Endothelial cell of umbilical vein (primary cell): ENCODE data around the gene TET1. TPM values are rescaled to one million over a fixed set of nuclear protein-coding genes. Genes with fewer than 3 reads are reported as not detected.
"Not testable (repeated sequence)": the region's sequence is repeated elsewhere in the genome, so short reads cannot be mapped to it uniquely, and the experiment has no call there.

Experiments used
- BruUV-seq: library from RNA; stranded (reverse); fragments of 400-500 nt; replicated peaks from 2 replicates; lab custom pipeline; 2021; lab: Mats Ljungman, UMichigan
- CTCF ChIA-PET: fragments of 300-600, 350-600 bp; sonication (Branson Sonifier 250); formaldehyde crosslinking; loops from one replicate; lab custom pipeline; 2021; ENCODE audit warnings: antibody characterized with exemption, inconsistent platforms; lab: Charles Lee
- POLR2A ChIA-PET: fragments of 300-600, 350-600 bp; sonication (Branson Sonifier 250); formaldehyde crosslinking; loops from one replicate; lab custom pipeline; 2021; ENCODE audit warnings: antibody characterized with exemption, inconsistent platforms; lab: Charles Lee
- DNase-seq: peaks from one replicate; pipeline ENCODE4 v3.0.0-alpha.2; 2011; ENCODE audit warnings: low read depth, low spot score
- FAIRE-seq: peaks from 2 replicates; lab custom pipeline; 2011; peaks lifted over from hg19 to GRCh38; lab: Jason Lieb, UNC
- H2AFZ ChIP-seq: 2 replicates; pipeline ENCODE4 v1.6.0; 2012; ENCODE audit warnings: low read depth, low read length, control low read depth, inconsistent platforms
- H3K27ac ChIP-seq: 2 replicates; pipeline ENCODE4 v1.5.1; 2011; ENCODE audit warnings: low read depth, mild to moderate bottlenecking, control low read depth, low read length, moderate library complexity; ENCODE audit not compliant: insufficient read depth
- H3K27me3 ChIP-seq, 2 experiments: 2 replicates each; pipeline versions ENCODE4 v1.6.0 to v1.6.1; 2011; ENCODE audit warnings: low read length in 2 of 2, mixed read lengths in 1 of 2; ENCODE audit not compliant: control insufficient read depth in 2 of 2, insufficient read depth in 2 of 2
- H3K36me3 ChIP-seq, 2 experiments: 2 replicates in 1 of 2; 3 replicates in 1 of 2; pipeline ENCODE4 v1.5.1; 2011; ENCODE audit warnings: low read length in 2 of 2, mild to moderate bottlenecking in 1 of 2, moderate library complexity in 1 of 2; ENCODE audit not compliant: control insufficient read depth in 2 of 2, insufficient read depth in 2 of 2; ENCODE audit errors: extremely low read depth in 1 of 2
- H3K4me1 ChIP-seq: 3 replicates; pipeline ENCODE4 v1.5.1; 2011; ENCODE audit warnings: mild to moderate bottlenecking, low read length; ENCODE audit not compliant: control insufficient read depth, insufficient read depth; ENCODE audit errors: extremely low read depth
- H3K4me2 ChIP-seq: 2 replicates; pipeline ENCODE4 v1.6.1; 2011; ENCODE audit warnings: low read length, control low read depth, mixed read lengths; ENCODE audit not compliant: insufficient read depth
- H3K4me3 ChIP-seq, 3 experiments: fragments of 200-600 bp in 1 of 3; sonication (generic), shearing (Covaris generic) in 1 of 3; replicated peaks in 1 of 3; 2 replicates each; pipeline ENCODE4 v1.5.1; 2011 to 2016; ENCODE audit warnings: control low read depth in 3 of 3, low read length in 3 of 3, mild to moderate bottlenecking in 2 of 3, inconsistent platforms in 1 of 3, low read depth in 1 of 3, moderate library complexity in 1 of 3; ENCODE audit not compliant: insufficient read depth in 1 of 3
- H3K79me2 ChIP-seq: 2 replicates; pipeline ENCODE4 v1.6.0; 2012; ENCODE audit warnings: low read length, inconsistent platforms; ENCODE audit not compliant: control insufficient read depth, insufficient read depth
- H3K9ac ChIP-seq: replicated peaks from 2 replicates; pipeline ENCODE3; 2011; ENCODE audit warnings: low read length, control low read depth; ENCODE audit not compliant: insufficient read depth; ENCODE audit errors: extremely low read depth
- H3K9me1 ChIP-seq: replicated peaks from 3 replicates; pipeline ENCODE4 v1.6.0; 2011; ENCODE audit warnings: mild to moderate bottlenecking, low read length; ENCODE audit not compliant: control insufficient read depth, insufficient read depth; ENCODE audit errors: extremely low read depth
- H3K9me3 ChIP-seq: replicated peaks from 2 replicates; pipeline ENCODE4 v1.5.1; 2012; ENCODE audit warnings: low read length, inconsistent platforms; ENCODE audit not compliant: control insufficient read depth, insufficient read depth
- H4K20me1 ChIP-seq: replicated peaks from 2 replicates; pipeline ENCODE3; 2011; ENCODE audit warnings: mild to moderate bottlenecking, low read length; ENCODE audit not compliant: control insufficient read depth, insufficient read depth; ENCODE audit errors: extremely low read depth
- EZH2 ChIP-seq: IDR thresholded peaks from 2 replicates; pipeline ENCODE4 v1.6.1; 2012; ENCODE audit warnings: borderline replicate concordance, low read depth, mild to moderate bottlenecking, moderate library complexity, low read length, inconsistent platforms; ENCODE audit not compliant: severe bottlenecking
- FOS ChIP-seq: IDR thresholded peaks from 2 replicates; pipeline ENCODE4 v1.6.1; 2011; ENCODE audit warnings: mild to moderate bottlenecking, low read length, moderate library complexity, borderline replicate concordance; ENCODE audit not compliant: insufficient read depth
- GATA2 ChIP-seq: IDR thresholded peaks from 2 replicates; pipeline ENCODE4 v1.7.0; 2011; ENCODE audit warnings: low read depth, mild to moderate bottlenecking, moderate library complexity, mixed read lengths, low read length; ENCODE audit not compliant: insufficient read length, insufficient read depth
- JUN ChIP-seq: IDR thresholded peaks from 2 replicates; pipeline ENCODE4 v1.6.1; 2011; ENCODE audit warnings: borderline replicate concordance, low read depth; ENCODE audit not compliant: insufficient read length, insufficient read depth
- MYC ChIP-seq: IDR thresholded peaks from one replicate; pipeline ENCODE4 v1.6.1; 2011; ENCODE audit warnings: mild to moderate bottlenecking, low read depth, low read length
- POLR2A ChIP-seq: IDR thresholded peaks from 2 replicates; pipeline ENCODE4 v1.6.1; 2012; ENCODE audit warnings: low read depth, mild to moderate bottlenecking, control low read depth, low read length
- POLR2AphosphoS5 ChIP-seq: IDR thresholded peaks from 2 replicates; pipeline ENCODE4 v1.6.1; 2012; ENCODE audit warnings: low read depth, mild to moderate bottlenecking, control low read depth, low read length, moderate library complexity; ENCODE audit not compliant: insufficient read depth
- dilution Hi-C: fragments of 300-500 bp; cut with MboI; formaldehyde crosslinking; loops from one replicate; pipeline ENCODE4 v1.15.0; 2019; ENCODE audit warnings: low sequenced_read_pairs; ENCODE audit not compliant: extremely low pct_ligation_motif_present
- intact Hi-C: fragments of 100-400 bp; cut with micrococcal nuclease; formaldehyde crosslinking; loops from one replicate; pipeline ENCODE4 v1.10.0; 2022
- polyA plus RNA-seq, 4 experiments: library from polyadenylated mRNA; depleted of rRNA in 3 of 4; stranded (reverse) in 3 of 4; unstranded in 1 of 4; fragments of >200 nt; gene quantifications; 2 replicates each; pipeline versions ENCODE4 v1.2.1 to v1.2.3, GENCODE V29; 2011 to 2012; ENCODE audit warnings: missing spikeins in 1 of 4
- total RNA-seq: library from RNA; stranded (reverse); gene quantifications from 2 replicates; pipeline ENCODE4 v1.2.3, GENCODE V29; 2021
- TF ChIP-seq, protein P1 (sequence below): IDR thresholded peaks from 2 replicates; pipeline ENCODE4 v1.6.1; 2011; ENCODE audit not compliant: insufficient read depth, insufficient read length
- TF ChIP-seq, protein P2 (sequence below), 2 donors: IDR thresholded peaks; 1 replicate in 1 of 2; 2 replicates in 1 of 2; pipeline ENCODE4 v1.5.1; 2011; ENCODE audit warnings: low read length in 2 of 2, mild to moderate bottlenecking in 2 of 2, moderate library complexity in 2 of 2, control low read depth in 1 of 2, inconsistent platforms in 1 of 2, low read depth in 1 of 2; ENCODE audit not compliant: insufficient read depth in 1 of 2; ENCODE audit errors: extremely low read depth in 1 of 2

Gene TET1
- total and polyA plus RNA-seq, 2 donors (not counting 3 experiments of a cell fraction or from before 2014, with no cell fraction given), result 0.23 to 1.5 TPM

DNA sequence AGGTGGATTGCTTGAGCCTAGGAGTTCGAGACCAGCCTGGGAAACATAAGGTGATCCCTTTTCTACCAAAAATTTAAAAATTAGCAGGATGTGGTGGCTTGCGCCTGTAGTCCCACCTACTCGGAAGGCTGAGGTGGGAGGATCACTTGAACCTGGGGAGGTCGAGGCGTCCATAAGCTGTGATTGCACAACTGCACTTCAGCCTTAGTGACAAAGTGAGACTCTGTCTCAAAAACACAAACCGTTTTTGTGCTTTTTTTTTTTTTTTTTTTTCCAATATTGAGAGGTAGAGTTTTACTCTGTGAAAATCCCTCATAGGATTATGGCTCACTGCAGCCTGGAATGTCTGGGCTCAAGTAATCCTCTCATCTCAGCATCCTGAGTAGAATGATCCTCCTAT lies 175.0 kb downstream of the TET1 start:
- intact Hi-C loops (no loop called here), dilution Hi-C loops (no loop called here)
- Histone ChIP-seq H3K4me1 (no peaks in the 10 kb centered on the region), H3K79me2 (peaks cover 31% of the 10 kb centered on the region), H4K20me1 (no peaks in the 10 kb centered on the region), H3K4me3 (no peak overlapping the region), H3K27ac (no peak overlapping the region), H3K36me3 (peaks cover 22 to 27% of the 10 kb centered on the region in 2 experiments), H3K9ac (no peak overlapping the region), H3K4me2 (no peak overlapping the region), H2AFZ (no peak overlapping the region), H3K9me1 (no peaks in the 10 kb centered on the region), H3K9me3 (no peaks in the 10 kb centered on the region), H3K27me3 (no peaks in the 10 kb centered on the region)
- BruUV-seq, result no TSS peak
- ChIA-PET CTCF (interaction anchor here (2.3 kb wide), 1 partner anchor 185 kb away, joined by 12 read pairs; no protein-coding TSS in a partner anchor), POLR2A (no interaction called here)
- DNase-seq, result no peak
- TF ChIP-seq POLR2AphosphoS5 (no peak), FOS (no peak), JUN (no peak), MYC (no peak), EZH2 (no peak), POLR2A (no peak), GATA2 (no peak)
- TF ChIP-seq, protein P1, sequence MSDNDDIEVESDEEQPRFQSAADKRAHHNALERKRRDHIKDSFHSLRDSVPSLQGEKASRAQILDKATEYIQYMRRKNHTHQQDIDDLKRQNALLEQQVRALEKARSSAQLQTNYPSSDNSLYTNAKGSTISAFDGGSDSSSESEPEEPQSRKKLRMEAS, result no peak
- TF ChIP-seq, protein P2, sequence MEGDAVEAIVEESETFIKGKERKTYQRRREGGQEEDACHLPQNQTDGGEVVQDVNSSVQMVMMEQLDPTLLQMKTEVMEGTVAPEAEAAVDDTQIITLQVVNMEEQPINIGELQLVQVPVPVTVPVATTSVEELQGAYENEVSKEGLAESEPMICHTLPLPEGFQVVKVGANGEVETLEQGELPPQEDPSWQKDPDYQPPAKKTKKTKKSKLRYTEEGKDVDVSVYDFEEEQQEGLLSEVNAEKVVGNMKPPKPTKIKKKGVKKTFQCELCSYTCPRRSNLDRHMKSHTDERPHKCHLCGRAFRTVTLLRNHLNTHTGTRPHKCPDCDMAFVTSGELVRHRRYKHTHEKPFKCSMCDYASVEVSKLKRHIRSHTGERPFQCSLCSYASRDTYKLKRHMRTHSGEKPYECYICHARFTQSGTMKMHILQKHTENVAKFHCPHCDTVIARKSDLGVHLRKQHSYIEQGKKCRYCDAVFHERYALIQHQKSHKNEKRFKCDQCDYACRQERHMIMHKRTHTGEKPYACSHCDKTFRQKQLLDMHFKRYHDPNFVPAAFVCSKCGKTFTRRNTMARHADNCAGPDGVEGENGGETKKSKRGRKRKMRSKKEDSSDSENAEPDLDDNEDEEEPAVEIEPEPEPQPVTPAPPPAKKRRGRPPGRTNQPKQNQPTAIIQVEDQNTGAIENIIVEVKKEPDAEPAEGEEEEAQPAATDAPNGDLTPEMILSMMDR (IDR thresholded peaks at IDR 0.05; ENCODE audit: extremely low read depth in 1 of 2, insufficient read depth in 1 of 2, low read depth in 1 of 2, low read length in 2 of 2), result no peak
- no peak for FAIRE-seq

DNA sequence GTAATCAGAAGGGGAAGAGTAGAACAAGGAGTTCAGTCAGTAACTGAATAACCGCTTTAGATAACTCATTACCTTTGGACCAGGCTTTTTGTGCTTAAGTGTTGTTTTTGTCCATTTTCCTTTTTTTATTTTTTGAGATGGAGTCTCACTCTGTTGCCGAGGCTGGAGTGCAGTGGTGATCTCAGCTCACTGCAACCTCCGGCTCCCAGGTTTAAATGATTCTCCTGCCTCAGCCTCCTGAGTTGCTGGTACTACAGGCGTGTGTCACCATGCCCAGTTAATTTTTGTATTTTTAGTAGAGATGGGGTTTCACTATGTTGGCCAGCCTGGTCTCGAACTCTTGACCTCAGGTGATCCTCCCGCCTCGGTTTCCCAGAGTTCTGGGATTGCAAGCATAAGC lies 175.6 kb downstream of the TET1 start:
- H3K9me1 ChIP-seq, H3K27ac ChIP-seq, H3K4me3 ChIP-seq, POLR2A ChIA-PET, FAIRE-seq, BruUV-seq, H3K27me3 ChIP-seq, H3K4me2 ChIP-seq, H4K20me1 ChIP-seq, H3K9me3 ChIP-seq, H3K9ac ChIP-seq, H2AFZ ChIP-seq, intact Hi-C loops, H3K4me1 ChIP-seq, DNase-seq, dilution Hi-C loops: not testable (repeated sequence)
- Histone ChIP-seq H3K36me3 (peaks cover 22 to 27% of the 10 kb centered on the region in 2 experiments), H3K79me2 (peaks cover 31% of the 10 kb centered on the region)
- CTCF ChIA-PET, result interaction anchor here (2.3 kb wide), 1 partner anchor 185 kb away, joined by 12 read pairs; no protein-coding TSS in a partner anchor

DNA sequence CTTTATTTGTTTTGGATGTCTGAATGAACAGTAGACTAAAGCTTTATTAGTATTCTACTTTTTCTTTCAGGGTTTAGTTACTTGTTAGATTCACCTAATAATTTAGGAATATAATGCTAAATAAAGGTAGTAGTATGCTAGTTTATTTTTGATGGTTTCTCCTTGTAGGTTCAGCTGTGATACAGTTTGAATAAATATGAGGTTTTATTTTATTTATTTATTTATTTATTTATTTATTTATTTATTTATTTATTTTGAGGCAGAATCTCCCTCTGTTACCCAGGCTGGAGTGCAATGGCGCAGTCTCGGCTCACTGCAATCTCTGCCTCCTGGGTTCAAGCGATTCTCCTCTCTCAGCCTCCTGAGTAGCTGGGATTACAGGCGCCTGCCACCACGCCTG lies 180.5 kb downstream of the TET1 start:
- H3K4me1 ChIP-seq, H3K27me3 ChIP-seq, H3K4me2 ChIP-seq, FAIRE-seq, H3K9ac ChIP-seq, H3K4me3 ChIP-seq, H3K9me1 ChIP-seq, dilution Hi-C loops, H2AFZ ChIP-seq, BruUV-seq, H4K20me1 ChIP-seq, H3K9me3 ChIP-seq, H3K27ac ChIP-seq, intact Hi-C loops, DNase-seq, POLR2A ChIA-PET, H3K79me2 ChIP-seq: not testable (repeated sequence)
- CTCF ChIA-PET, result interaction anchor here (2.0 kb wide), 1 partner anchor 10 kb away, joined by 5 read pairs; no protein-coding TSS in a partner anchor
- H3K36me3 ChIP-seq, result peaks cover 23 to 25% of the 10 kb centered on the region in 2 experiments
